Left ventricle myocardium inferior (tissue), 1 donor: ENCODE measurements around the gene NOX1. TPM values are rescaled to one million over a fixed set of nuclear protein-coding genes. Genes with fewer than 3 reads are reported as not detected.

Source experiments
- DNase-seq: peaks from one replicate; pipeline ENCODE4 v3.0.0-alpha.2; 2020
- H3K27ac ChIP-seq: fragments of 200-600 bp; replicated peaks from 2 replicates; pipeline ENCODE4 v1.8.0; 2021
- H3K27me3 ChIP-seq: fragments of 200-600 bp; 2 replicates; pipeline ENCODE4 v1.8.0; 2021; ENCODE audit warnings: low read depth
- H3K36me3 ChIP-seq: fragments of 200-600 bp; 2 replicates; pipeline ENCODE4 v1.8.0; 2021
- H3K4me1 ChIP-seq: fragments of 200-600 bp; 2 replicates; pipeline ENCODE4 v1.8.0; 2021
- H3K4me3 ChIP-seq: fragments of 200-600 bp; 2 replicates; pipeline ENCODE4 v1.8.0; 2021; ENCODE audit warnings: mild to moderate bottlenecking, moderate library complexity
- H3K9me3 ChIP-seq: fragments of 200-600 bp; replicated peaks from 2 replicates; pipeline ENCODE4 v1.8.0; 2021
- intact Hi-C: fragments of 100-400 bp; cut with micrococcal nuclease; formaldehyde crosslinking; loops from one replicate; pipeline ENCODE4 v1.11.0; 2022
- total RNA-seq: library from RNA; stranded (reverse); fragmentation: NEBNext Ultra II Directional; extraction: Animal tissue kit (Norgen Biotek cat#: 25700); gene quantifications from one replicate; pipeline ENCODE4 v1.2.1, GENCODE V29; 2021
- TF ChIP-seq, protein P1 (sequence below): fragments of 200-600 bp; IDR thresholded peaks from 2 replicates; pipeline ENCODE4 v1.8.0; 2021; ENCODE audit warnings: antibody characterized with exemption, mild to moderate bottlenecking, borderline replicate concordance
- donor health status: DM: no; HTN: yes; CAD: no; lungs with severe emphysema.

Gene NOX1
- total RNA-seq, 1 donor from 2014 or later = not detected

- Histone ChIP-seq H3K4me3 (no peak overlapping the region), H3K4me1 (no peaks in the 10 kb centered on the region), H3K27ac (no peak overlapping the region), H3K27me3 (no peaks in the 10 kb centered on the region), H3K36me3 (no peaks in the 10 kb centered on the region), H3K9me3 (no peaks in the 10 kb centered on the region)
- intact Hi-C loops = no loop called here
- TF ChIP-seq, protein P1, sequence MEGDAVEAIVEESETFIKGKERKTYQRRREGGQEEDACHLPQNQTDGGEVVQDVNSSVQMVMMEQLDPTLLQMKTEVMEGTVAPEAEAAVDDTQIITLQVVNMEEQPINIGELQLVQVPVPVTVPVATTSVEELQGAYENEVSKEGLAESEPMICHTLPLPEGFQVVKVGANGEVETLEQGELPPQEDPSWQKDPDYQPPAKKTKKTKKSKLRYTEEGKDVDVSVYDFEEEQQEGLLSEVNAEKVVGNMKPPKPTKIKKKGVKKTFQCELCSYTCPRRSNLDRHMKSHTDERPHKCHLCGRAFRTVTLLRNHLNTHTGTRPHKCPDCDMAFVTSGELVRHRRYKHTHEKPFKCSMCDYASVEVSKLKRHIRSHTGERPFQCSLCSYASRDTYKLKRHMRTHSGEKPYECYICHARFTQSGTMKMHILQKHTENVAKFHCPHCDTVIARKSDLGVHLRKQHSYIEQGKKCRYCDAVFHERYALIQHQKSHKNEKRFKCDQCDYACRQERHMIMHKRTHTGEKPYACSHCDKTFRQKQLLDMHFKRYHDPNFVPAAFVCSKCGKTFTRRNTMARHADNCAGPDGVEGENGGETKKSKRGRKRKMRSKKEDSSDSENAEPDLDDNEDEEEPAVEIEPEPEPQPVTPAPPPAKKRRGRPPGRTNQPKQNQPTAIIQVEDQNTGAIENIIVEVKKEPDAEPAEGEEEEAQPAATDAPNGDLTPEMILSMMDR = peak; percentile 50
- no peak for DNase-seq
These were observed 21.4 kb upstream of the NOX1 start for GRCh38 chrX:100895365-100896075.

GRCh38 chrX:100883654-100884053 lies 9.5 kb upstream of the NOX1 start:
- H3K36me3 ChIP-seq = no peaks in the 10 kb centered on the region
- no peaks in the 10 kb centered on the region for H3K4me1 ChIP-seq
- DNase-seq = no peak
- no peaks in the 10 kb centered on the region for H3K9me3 ChIP-seq
- H3K27ac ChIP-seq = no peak overlapping the region
- no peaks in the 10 kb centered on the region for H3K27me3 ChIP-seq
- H3K4me3 ChIP-seq = no peak overlapping the region
- intact Hi-C loops = no loop called here
- TF ChIP-seq, protein P1 = no peak

DNA sequence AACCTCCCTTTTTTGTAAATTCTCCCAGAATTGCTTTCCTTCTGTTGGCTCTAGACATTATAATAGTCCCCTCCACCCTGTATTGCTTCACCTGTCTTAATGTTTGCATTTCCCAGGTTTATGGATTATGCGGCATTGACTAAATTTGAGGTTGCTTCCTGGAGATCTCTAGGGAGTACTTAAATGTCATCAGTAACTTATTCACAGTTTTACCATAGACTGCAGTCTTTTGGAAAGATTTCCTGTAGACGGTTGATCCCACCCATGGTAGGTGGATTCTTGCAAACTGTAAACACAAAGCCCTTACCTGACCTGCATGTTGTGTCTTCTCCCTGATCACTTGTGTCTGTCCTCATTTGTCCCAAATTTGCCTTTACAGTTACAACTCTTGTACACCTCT lies 6.2 kb upstream of the NOX1 start:
- TF ChIP-seq, protein P1 = no peak
- H3K27ac ChIP-seq = no peak overlapping the region
- intact Hi-C loops = no loop called here
- H3K27me3 ChIP-seq = no peaks in the 10 kb centered on the region
- H3K4me3 ChIP-seq = no peak overlapping the region
- no peak for DNase-seq
- H3K4me1 ChIP-seq = no peaks in the 10 kb centered on the region
- H3K9me3 ChIP-seq = no peaks in the 10 kb centered on the region
- H3K36me3 ChIP-seq = no peaks in the 10 kb centered on the region

GRCh38 chrX:100871594-100872560 lies 2.3 kb downstream of the NOX1 start:
- Histone ChIP-seq H3K27ac (no peak overlapping the region), H3K4me1 (no peaks in the 10 kb centered on the region), H3K9me3 (no peaks in the 10 kb centered on the region), H3K4me3 (no peak overlapping the region), H3K27me3 (no peaks in the 10 kb centered on the region), H3K36me3 (no peaks in the 10 kb centered on the region)
- TF ChIP-seq, protein P1 = no peak
- intact Hi-C loops = no loop called here
- no peak for DNase-seq

GRCh38 chrX:100870527-100870926 lies 3.6 kb downstream of the NOX1 start:
- Histone ChIP-seq H3K36me3 (no peaks in the 10 kb centered on the region), H3K9me3 (no peaks in the 10 kb centered on the region), H3K4me1 (no peaks in the 10 kb centered on the region), H3K27me3 (no peaks in the 10 kb centered on the region), H3K27ac (no peak overlapping the region), H3K4me3 (no peak overlapping the region)
- TF ChIP-seq, protein P1 = no peak
- intact Hi-C loops = no loop called here
- no peak for DNase-seq
